ENCODE measurements around the gene ZCCHC18. TPM values are rescaled to one million over a fixed set of nuclear protein-coding genes. Genes with fewer than 3 reads are reported as not detected.

Gene ZCCHC18
- total RNA-seq, 1 experiment from 2014 or later = 0.62 TPM

DNA sequence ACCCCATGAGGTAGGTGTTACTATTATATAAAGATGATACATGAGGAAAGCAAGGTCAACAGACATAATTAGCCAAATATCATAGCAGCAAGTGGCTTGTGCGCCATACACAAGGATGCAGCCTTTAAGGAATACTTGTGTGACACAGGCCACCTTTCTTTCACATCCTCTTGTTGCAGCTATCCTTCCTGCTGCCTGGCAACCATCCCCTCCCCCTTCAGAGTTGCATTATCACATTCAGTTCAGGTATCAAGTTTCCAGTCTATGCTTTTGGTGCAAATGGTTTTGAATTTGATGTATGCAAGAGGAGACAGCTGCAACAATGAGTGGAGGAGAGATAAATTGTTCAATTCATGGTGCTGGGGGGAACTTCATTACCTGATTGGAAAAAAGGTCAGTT, 6.4 kb downstream of the ZCCHC18 start:
- Histone ChIP-seq H3K4me3 (ENCODE audit: low read depth in 2 of 2, low read length in 2 of 2) (no peak overlapping the region), H3K9me3 (ENCODE audit: control insufficient read depth, insufficient read depth, low read depth, low read length) (no peaks in the 10 kb centered on the region), H3K36me3 (ENCODE audit: control insufficient read depth, insufficient read depth, low read length) (no peaks in the 10 kb centered on the region), H3K4me1 (ENCODE audit: control insufficient read depth, insufficient read depth, low read length) (no peaks in the 10 kb centered on the region), H3K27me3 (ENCODE audit: control insufficient read depth, insufficient read depth, low read length) (no peaks in the 10 kb centered on the region), H3K27ac (ENCODE audit: low read length) (no peak overlapping the region)
- in situ Hi-C loops (cut with HindIII; ENCODE audit: low pct_unique_long_range_greater_than_20kb, low sequenced_read_pairs) (no loop called here), intact Hi-C loops (cut with micrococcal nuclease; ENCODE audit: unreplicated experiment) (no loop called here)
- no peak for DNase-seq (ENCODE audit: low read depth, low spot score)
- ChIA-PET CTCF (no interaction called here), POLR2A (no interaction called here)
- BruUV-seq (replicated peaks) = no TSS peak
- no peak for TF ChIP-seq SIN3A (IDR thresholded peaks at IDR 0.05; ENCODE audit: borderline replicate concordance, insufficient read depth, low read depth, low read length)
- TF ChIP-seq, protein P1, sequence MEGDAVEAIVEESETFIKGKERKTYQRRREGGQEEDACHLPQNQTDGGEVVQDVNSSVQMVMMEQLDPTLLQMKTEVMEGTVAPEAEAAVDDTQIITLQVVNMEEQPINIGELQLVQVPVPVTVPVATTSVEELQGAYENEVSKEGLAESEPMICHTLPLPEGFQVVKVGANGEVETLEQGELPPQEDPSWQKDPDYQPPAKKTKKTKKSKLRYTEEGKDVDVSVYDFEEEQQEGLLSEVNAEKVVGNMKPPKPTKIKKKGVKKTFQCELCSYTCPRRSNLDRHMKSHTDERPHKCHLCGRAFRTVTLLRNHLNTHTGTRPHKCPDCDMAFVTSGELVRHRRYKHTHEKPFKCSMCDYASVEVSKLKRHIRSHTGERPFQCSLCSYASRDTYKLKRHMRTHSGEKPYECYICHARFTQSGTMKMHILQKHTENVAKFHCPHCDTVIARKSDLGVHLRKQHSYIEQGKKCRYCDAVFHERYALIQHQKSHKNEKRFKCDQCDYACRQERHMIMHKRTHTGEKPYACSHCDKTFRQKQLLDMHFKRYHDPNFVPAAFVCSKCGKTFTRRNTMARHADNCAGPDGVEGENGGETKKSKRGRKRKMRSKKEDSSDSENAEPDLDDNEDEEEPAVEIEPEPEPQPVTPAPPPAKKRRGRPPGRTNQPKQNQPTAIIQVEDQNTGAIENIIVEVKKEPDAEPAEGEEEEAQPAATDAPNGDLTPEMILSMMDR (IDR thresholded peaks at IDR 0.05) = no peak
- no peak for TF ChIP-seq TCF7L2 (IDR thresholded peaks at IDR 0.05; ENCODE audit: low read depth, low read length)
- no peak for TF ChIP-seq POLR2AphosphoS5 (IDR thresholded peaks at IDR 0.05; ENCODE audit: low read depth, low read length)
- TF ChIP-seq, protein P2, sequence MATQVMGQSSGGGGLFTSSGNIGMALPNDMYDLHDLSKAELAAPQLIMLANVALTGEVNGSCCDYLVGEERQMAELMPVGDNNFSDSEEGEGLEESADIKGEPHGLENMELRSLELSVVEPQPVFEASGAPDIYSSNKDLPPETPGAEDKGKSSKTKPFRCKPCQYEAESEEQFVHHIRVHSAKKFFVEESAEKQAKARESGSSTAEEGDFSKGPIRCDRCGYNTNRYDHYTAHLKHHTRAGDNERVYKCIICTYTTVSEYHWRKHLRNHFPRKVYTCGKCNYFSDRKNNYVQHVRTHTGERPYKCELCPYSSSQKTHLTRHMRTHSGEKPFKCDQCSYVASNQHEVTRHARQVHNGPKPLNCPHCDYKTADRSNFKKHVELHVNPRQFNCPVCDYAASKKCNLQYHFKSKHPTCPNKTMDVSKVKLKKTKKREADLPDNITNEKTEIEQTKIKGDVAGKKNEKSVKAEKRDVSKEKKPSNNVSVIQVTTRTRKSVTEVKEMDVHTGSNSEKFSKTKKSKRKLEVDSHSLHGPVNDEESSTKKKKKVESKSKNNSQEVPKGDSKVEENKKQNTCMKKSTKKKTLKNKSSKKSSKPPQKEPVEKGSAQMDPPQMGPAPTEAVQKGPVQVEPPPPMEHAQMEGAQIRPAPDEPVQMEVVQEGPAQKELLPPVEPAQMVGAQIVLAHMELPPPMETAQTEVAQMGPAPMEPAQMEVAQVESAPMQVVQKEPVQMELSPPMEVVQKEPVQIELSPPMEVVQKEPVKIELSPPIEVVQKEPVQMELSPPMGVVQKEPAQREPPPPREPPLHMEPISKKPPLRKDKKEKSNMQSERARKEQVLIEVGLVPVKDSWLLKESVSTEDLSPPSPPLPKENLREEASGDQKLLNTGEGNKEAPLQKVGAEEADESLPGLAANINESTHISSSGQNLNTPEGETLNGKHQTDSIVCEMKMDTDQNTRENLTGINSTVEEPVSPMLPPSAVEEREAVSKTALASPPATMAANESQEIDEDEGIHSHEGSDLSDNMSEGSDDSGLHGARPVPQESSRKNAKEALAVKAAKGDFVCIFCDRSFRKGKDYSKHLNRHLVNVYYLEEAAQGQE (IDR thresholded peaks at IDR 0.05; ENCODE audit: insufficient read depth in 1 of 2, low read depth in 2 of 2, low read length in 1 of 2) = no peak
- ATAC-seq = no peak

- H3K4me1 ChIP-seq (ENCODE audit: control insufficient read depth, insufficient read depth, low read length) = no peaks in the 10 kb centered on the region
- H3K27me3 ChIP-seq (ENCODE audit: control insufficient read depth, insufficient read depth, low read length) = no peaks in the 10 kb centered on the region
- TF ChIP-seq TCF7L2 (IDR thresholded peaks at IDR 0.05; ENCODE audit: low read depth, low read length) = no peak
- TF ChIP-seq, protein P2 (IDR thresholded peaks at IDR 0.05; ENCODE audit: insufficient read depth in 1 of 2, low read depth in 2 of 2, low read length in 1 of 2) = no peak
- TF ChIP-seq SIN3A (IDR thresholded peaks at IDR 0.05; ENCODE audit: borderline replicate concordance, insufficient read depth, low read depth, low read length) = no peak
- TF ChIP-seq, protein P1 (IDR thresholded peaks at IDR 0.05) = no peak
- no peak for TF ChIP-seq POLR2AphosphoS5 (IDR thresholded peaks at IDR 0.05; ENCODE audit: low read depth, low read length)
- no peak for DNase-seq (ENCODE audit: low read depth, low spot score)
- no peak for ATAC-seq
- intact Hi-C loops (cut with micrococcal nuclease; ENCODE audit: unreplicated experiment) = no loop called here
- CTCF ChIA-PET = no interaction called here
- no peak overlapping the region for H3K4me3 ChIP-seq (ENCODE audit: low read depth in 2 of 2, low read length in 2 of 2)
- H3K9me3 ChIP-seq (ENCODE audit: control insufficient read depth, insufficient read depth, low read depth, low read length) = no peaks in the 10 kb centered on the region
- BruUV-seq (replicated peaks) = no TSS peak
- no peak overlapping the region for H3K27ac ChIP-seq (ENCODE audit: low read length)
- POLR2A ChIA-PET = no interaction called here
- H3K36me3 ChIP-seq (ENCODE audit: control insufficient read depth, insufficient read depth, low read length) = no peaks in the 10 kb centered on the region
- in situ Hi-C loops (cut with HindIII; ENCODE audit: low pct_unique_long_range_greater_than_20kb, low sequenced_read_pairs) = no loop called here
These were observed 10.5 kb downstream of the ZCCHC18 start for GRCh38 chrX:104122829-104123228.

Measured in Panc1 (cell line).